OCI-M2 (cell line): ENCODE results near the gene ZBTB20.
"Not testable (repeated sequence)": the region's sequence is repeated elsewhere in the genome, so short reads cannot be mapped to it uniquely, and the experiment has no call there.

Source experiments
- DNase-seq: peaks from one replicate; lab custom pipeline; 2025; ENCODE audit not compliant: unreplicated experiment; lab: John Stamatoyannopoulos, UW

ZBTB20 gene

DNA sequence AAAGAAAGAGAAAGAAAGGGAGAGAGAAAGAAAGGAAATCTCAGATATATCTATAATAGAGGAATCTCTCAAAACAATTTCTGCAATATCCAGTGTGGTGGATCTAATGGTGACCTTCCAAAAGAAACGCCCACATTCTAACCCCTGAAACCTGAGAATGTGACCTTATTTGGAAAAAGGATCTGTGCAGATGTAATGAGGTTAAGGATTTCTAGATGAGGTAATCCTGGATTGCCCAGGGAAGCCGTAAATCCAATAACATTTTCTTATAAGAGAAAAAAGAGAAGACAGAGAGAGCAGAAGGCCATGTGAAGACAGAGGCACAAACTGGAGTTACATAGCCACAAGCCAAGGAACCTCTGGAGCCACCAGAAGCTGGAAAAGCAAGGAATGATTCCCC, 307.6 kb downstream of the ZBTB20 start:
- DNase-seq, result no peak

DNA sequence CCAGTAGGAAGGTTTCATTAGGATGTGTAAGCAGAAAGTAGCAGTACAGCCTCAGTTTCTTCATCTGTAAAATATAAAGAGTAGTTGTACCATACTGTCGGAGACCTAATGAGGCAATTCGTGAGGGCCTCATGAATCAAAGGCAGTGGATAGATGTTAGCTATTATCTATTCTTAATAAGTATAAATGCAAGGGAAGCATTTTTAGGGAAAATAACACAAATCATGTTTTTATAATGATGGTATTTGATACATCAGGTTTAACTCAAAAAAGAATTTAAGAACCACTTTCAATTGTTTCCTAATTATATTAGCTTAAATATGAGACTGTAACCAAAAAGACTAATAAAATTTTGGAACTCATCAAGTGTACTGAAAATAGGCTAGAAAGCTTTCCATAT, 309.1 kb downstream of the ZBTB20 start:
- no peak for DNase-seq

GRCh38 chr3:114834175-114834940, 312.7 kb downstream of the ZBTB20 start:
- no peak for DNase-seq

- DNase-seq, result no peak
These were observed 315.2 kb downstream of the ZBTB20 start for GRCh38 chr3:114831861-114832260.

GRCh38 chr3:114830652-114831051, 316.4 kb downstream of the ZBTB20 start:
- no peak for DNase-seq

- DNase-seq, result no peak
These were observed 317.3 kb downstream of the ZBTB20 start for GRCh38 chr3:114829783-114830182.

GRCh38 chr3:114827495-114827894, 319.6 kb downstream of the ZBTB20 start:
- DNase-seq, result peak; percentile 29

- DNase-seq, result no peak
These were observed 323.1 kb downstream of the ZBTB20 start for GRCh38 chr3:114824014-114824413.

- DNase-seq, result no peak
These were observed 324.0 kb downstream of the ZBTB20 start for GRCh38 chr3:114823061-114823460.

- no peak for DNase-seq
These were observed 331.0 kb downstream of the ZBTB20 start for GRCh38 chr3:114816052-114816451.

DNA sequence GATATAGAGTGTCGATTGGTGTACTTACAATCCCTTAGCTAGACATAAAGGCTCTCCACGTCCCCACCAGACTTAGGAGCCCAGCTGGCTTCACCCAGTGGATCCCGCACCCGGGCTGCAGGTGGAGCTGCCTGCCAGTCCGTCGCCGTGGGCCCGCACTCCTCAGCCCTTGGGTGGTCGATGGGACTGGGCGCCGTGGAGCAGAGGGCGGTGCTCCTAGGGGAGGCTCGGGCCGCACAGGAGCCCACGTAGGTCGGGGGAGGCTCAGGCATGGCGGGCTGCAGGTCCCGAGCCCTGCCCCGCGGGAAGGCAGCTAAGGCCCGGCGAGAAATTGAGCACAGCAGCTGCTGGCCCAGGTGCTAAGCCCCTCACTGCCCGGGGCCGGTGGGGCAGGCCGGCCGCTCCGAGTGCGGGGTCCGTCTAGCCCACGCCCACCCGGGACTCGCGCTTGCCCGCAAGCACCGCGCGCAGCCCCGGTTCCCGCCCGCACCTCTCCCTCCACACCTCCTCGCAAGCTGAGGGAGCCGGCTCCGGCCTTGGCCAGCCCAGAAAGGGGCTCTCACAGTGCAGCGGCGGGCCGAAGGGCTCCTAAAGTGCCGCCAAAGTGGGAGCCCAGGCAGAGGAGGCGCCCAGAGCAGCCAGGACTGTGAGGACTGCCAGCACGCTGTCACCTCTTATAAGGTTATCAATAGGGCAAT, 334.4 kb downstream of the ZBTB20 start:
- not testable (repeated sequence) for DNase-seq

GRCh38 chr3:114809668-114810413, 337.2 kb downstream of the ZBTB20 start:
- no peak for DNase-seq

- no peak for DNase-seq
These were observed 343.0 kb downstream of the ZBTB20 start for GRCh38 chr3:114804099-114804498.

DNA sequence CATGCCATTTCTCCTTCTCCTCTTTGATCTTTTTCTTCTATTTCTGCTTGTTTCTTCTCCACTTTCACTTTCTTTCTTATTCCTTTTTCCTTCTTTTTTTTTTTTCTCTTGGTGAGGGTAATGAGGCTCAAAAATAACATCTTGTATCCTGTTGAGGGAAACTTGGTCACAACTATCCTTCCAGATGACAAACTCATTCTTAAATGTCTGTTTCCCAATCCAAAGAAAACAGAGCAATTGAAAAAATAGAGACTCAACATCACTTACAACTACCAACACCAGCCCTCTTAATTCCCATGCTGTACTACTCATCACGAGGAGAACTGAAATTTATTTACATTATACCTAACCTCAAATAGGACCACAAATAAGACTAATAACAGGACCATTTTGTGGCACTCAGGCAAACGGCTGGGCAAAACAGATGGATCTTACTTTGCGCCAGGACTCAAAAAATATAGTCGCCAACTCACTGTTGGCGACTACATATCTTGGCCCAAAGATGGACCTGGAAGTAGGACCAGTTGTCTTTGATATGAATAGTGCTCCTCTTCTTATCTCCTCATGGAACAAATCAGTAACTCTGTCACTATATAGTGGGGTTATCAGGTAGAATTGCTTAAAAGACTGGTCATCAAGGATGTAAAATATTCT, 343.9 kb downstream of the ZBTB20 start:
- DNase-seq, result no peak

DNA sequence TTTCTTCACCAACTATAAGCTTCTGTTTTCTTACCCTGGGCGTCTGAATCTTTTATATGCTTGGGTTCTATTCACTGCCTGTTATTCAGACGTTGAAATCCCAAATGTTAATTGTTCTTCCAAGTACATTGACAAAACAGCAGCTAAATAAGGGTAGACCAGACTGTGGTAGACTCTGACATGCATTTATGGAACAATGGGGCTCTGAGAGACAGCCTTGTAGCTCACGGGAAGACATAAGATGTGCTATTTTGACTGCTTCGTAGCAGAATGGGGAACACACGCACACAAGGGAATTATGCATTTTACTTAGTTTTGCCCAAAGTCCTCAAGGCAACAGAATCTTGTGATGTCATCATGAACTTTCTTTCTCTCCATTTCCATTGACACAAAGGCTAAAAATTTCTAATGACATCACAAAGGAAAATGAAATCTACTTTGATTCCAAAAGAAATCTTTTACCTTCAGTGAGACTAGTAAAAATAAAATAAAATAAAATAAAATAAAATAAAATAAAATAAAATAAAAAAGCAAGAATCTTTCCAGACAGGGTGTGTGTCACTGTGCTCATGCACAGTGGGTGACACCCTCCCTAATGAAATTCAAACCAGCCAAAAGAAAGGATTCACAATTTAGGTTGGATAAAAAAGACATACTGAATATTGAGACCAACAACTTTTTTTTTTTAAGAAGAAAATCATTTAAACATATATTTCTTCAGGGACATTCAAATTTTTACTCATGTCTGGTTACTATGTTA, 346.6 kb downstream of the ZBTB20 start:
- no peak for DNase-seq

DNA sequence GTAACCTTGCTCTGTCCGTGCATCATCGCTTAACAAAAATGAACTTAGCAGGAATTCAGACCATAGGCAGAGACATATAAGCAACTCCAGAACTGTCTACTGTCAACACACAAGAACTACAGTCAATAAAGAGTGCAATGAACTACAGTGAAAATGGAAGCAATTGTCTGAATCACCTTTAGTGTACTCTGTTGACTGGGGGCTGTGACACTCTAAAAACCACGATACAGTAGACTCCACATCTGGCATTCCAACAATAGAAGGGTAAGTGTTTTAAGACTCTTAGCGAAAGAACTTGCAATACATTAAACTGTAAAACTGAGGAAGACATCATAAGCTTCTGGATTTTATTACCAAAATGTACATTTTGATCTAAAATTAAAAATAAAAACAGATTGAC, 347.3 kb downstream of the ZBTB20 start:
- no peak for DNase-seq

GRCh38 chr3:114796796-114797195, 350.3 kb downstream of the ZBTB20 start:
- DNase-seq, result no peak

DNA sequence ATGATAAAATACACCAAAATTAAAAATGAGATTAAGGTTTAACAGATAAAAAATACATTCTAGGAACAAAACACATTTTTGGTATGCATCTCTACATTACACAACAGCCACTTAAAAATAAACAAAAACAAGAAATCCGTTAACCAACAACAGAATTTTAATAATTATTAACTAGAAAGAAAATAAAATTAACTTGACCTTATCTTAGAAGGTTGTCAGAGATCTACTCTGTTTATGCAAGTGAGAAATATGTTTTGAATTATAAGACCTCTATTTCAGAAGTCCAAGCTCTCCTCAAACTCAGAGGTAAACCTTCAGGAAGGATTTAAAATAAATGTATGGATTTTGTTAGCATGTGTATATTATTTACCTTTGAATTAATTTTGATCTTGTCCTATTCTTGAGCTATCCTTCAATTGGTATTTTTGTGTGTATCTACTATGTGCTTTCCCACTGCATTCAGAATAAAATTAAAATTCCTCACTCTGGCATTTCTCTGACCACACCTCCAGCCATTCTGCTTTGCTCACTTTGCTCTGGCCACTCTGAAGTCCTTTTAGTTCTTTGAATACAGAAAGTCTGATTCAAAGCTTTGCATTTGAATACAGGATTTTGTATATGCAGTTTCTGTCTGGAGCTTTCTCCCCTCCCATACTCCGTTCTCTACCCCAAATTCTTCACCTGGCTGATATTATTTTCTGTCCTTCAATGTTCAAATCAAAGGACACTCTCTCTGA, 352.0 kb downstream of the ZBTB20 start:
- no peak for DNase-seq

DNA sequence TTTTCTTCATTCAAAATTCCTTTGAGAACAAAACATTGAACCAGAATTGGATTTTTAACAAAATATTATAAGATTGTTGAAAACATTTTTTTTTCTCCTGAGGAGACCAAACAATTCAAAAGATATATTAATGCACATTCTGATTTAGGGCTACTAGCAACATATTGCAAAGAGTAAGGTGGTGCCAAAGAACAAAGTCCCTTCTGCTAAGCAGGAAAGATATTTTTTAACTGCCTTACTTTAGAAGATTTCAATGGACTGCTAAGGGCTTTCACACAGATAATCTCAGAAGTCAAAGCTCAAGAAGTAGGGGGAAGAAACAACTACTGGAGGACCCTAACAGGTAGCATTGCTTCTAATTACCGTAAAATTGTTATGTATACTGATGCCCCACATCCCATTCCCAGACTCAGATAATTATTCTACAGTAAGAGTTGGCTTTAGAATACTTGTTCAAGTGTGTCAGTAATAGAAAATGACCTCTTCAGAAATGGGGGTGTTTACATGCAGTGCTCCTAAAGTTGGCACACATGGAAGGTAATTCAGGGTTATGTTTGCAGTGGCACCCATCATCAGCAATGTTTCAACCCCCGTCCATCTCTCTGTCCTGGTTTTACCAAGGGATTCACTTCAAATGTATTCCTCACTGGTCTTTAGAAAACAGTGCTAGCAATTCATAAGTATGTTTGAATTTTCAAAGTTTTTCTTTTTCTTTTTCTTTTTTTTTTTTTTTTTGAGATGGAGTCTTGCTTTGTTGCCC, 354.7 kb downstream of the ZBTB20 start:
- DNase-seq, result no peak
